Nasal cavity respiratory epithelium epithelial cell of viscerocranial mucosa (primary cell): ENCODE data around the gene TOP3A. TPM values are rescaled to one million over a fixed set of nuclear protein-coding genes. Genes with fewer than 3 reads are reported as not detected.

ENCODE experiments used
- total RNA-seq: library from RNA; depleted of rRNA; stranded (reverse); fragments of >200 nt; gene quantifications from 2 replicates; pipeline ENCODE4 v1.2.3, GENCODE V29; 2014

The TOP3A gene, protein sequence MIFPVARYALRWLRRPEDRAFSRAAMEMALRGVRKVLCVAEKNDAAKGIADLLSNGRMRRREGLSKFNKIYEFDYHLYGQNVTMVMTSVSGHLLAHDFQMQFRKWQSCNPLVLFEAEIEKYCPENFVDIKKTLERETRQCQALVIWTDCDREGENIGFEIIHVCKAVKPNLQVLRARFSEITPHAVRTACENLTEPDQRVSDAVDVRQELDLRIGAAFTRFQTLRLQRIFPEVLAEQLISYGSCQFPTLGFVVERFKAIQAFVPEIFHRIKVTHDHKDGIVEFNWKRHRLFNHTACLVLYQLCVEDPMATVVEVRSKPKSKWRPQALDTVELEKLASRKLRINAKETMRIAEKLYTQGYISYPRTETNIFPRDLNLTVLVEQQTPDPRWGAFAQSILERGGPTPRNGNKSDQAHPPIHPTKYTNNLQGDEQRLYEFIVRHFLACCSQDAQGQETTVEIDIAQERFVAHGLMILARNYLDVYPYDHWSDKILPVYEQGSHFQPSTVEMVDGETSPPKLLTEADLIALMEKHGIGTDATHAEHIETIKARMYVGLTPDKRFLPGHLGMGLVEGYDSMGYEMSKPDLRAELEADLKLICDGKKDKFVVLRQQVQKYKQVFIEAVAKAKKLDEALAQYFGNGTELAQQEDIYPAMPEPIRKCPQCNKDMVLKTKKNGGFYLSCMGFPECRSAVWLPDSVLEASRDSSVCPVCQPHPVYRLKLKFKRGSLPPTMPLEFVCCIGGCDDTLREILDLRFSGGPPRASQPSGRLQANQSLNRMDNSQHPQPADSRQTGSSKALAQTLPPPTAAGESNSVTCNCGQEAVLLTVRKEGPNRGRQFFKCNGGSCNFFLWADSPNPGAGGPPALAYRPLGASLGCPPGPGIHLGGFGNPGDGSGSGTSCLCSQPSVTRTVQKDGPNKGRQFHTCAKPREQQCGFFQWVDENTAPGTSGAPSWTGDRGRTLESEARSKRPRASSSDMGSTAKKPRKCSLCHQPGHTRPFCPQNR
- total RNA-seq, result 19.1 and 22.8 TPM in 2 replicates

DNA sequence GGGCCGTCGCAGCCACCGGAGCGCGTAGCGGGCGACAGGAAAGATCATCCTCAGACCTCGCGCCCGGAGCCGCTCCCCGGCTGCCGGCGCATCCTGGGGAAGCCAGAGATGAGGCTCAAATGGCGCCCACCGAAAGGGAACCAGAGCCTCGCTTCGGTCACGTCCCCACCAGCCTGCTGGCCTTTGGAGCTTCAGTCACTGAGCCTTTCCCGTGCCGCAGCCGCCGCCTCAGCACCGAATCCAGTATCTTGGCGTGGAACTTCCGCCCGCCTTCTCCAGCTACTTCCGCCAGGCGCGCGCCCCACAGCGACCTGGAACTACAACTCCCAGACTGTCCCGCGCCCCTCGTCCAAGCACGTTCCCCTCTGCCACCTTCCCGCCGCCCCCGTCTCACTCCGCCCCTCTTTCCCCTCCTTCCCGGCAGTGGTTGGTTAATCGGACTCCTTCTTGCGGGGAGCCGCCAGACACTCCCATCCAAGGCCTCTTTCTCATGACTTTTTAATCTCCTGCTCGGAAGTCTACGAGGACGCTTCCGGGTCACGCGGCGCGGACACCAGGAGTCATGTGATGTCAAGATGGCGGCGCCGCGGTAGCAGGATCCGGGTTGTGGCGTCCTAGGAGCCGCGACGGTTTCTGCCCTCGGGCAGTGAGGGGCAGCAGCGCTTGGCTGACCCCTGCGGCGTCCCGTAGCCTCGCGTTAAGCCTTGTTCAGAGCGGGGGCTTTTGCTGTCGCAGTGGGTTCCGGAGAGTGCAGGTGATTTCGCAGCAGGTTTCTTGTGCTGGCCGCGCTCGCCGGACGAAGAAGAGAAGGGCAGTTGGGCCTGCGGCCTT lies at the start of gene TOP3A, which contains the start of gene SMCR8:
Gene TOP3A (minus strand): TSS at position 264 of the 831 bp plus-strand sequence. CDS start 216 bp downstream, at position 48.
Gene SMCR8 (plus strand): TSS at position 563 of the 831 bp plus-strand sequence. CDS start 497 bp downstream, outside the sequence.

DNA sequence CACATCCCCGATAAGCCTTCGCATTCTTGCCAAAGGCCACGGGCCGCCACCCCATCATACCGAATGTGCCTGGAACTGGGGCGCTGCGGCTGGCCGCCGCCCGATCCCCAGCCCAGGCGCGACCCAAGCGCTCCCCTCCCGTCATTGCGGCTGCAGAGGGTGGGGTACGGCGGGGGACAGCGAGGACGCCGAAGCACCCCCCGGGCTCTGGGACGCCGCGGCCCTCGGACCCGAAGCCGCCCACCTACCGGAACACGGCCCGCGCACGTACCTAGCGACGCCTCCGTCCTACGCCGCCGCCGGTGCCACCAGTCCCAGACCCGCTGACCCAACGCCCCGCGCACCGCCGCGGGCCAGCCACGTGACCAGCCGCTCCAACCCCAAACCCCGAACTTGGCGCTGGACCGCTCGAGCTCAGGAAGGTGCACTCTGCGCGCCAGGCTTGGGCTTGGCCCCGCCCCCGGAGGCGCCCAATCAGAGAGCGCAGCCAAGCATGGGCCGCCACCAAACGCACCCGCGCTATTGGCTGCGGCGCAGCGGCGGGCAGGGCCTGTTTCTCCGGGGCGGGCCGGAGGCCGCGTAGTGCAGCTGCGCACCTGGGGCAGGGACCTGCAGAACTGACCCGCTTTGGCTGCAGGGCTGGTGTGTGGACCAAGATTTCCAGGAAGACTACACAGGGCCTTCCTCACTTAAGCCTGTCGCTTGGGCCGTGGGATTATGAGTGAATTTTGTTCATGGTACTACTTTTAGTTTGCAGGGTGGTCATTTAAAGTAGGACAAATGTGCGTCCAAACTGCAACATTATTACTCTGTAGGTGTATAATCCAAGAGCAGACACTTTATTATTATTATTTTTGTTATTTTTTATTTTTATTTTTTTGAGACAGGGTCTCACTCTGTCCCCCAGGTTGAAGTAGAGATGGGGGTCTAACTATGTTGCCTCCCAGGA lies 48.6 kb upstream of the TOP3A start, which contains the start of gene SHMT1:
Gene SHMT1 (minus strand): TSS at position 450 of the 949 bp plus-strand sequence. CDS start 7,569 bp downstream, outside the sequence.

DNA sequence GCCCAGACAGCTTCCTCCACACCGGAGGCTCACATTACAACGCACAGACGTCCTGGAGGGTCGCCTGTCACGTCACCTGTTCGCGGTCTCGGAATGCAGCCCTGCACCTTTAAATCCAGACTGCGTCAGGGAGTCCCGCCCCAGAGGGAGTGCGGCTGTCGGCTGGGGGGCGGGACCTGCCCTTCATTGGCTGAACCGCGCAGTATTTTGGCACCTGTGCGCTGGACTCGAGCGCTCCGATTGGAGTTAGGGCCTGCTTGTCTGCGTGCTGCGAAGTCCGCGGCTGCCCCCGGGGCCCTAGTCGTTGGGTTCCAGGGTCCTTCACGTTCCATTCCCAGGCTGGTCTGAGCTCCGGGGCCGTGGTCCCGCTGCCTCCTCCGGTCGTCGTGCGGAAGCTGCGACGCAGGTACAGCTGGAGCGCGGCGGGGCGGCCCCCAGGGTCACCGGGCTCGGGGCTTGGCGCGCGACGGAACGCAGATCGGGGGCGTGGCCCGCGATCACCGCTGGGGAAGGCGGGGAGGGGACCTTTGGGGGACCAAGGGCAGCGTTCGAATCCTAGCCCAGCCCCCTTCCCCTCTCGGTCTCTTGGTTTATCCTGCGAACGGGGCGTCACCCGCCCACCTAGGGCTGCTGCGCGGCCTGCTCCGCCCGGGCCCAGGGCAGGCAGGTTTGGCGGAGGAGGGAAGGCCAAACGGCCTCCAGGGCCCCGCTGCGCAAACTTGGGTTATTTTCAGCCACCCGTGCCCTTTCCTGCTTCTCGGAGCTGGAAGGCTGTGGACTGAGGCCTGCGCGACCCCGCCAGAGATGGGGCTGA lies 54.3 kb downstream of the TOP3A start, which contains the start of gene MIEF2:
Gene MIEF2 (plus strand): TSS at position 331 of the 814 bp plus-strand sequence. CDS start 2,059 bp downstream, outside the sequence.

DNA sequence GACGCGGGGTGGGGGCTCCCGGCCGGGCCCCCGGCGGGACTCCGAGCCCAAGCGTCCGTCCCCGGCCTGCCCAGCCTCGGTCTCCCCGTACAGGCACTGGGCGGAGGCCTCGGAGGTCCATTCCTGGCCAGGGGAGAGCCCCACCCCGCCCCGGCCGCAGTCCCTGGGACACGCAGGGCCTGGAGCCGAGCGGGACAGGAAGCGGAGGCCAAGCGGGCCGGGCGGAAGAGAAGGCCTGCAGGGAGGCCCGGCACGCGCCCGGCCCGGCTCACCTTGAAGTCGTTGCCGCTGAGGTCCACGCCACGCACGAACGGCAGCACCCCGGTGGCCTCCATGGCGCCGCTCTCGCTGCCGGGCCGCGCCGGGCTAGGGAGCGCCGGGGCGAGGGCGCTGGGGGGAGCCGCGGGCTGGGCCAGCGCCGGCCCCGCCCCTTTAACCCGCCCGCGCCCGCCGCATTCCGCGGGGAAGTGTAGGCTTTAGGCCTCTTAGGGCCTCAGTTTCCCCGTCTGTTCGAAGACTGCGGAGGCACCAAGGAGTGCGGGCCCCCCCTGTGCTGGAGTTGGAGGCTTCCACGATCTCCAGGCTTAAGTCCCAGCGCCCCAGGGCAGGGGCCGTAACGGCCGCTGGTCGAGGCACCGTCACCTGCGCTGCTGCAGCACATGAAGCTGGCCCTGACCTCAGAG lies 56.3 kb downstream of the TOP3A start, which contains the start of gene FLII:
Gene FLII (minus strand): TSS at position 383 of the 683 bp plus-strand sequence. CDS start 48 bp downstream, at position 335.

DNA sequence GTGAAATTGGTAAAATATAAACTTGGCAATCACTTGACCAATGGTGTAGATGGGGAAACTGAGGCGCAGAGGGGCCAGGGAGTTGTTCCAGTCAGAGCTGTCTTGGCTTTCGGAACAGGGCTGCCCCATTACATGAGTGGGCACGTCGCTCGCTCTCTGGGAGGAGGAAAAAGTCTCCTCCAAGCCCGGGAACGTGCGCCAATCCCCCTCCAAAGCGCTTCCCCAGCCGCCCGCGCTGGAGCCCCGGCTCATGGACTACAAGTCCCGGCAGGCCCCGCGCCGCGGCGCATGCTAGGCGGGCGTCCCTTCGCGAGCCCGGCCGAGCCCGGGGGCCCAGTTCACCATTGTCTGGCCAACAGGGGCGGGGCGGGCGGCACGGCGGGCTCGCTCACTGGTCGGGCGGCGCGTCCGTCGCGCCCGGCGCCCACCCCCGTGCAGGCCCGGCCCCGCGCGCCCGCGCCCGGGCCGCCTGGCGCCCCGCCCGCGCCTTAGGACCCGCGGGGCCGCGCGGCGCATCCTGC lies 89.6 kb downstream of the TOP3A start, which contains the start of gene LLGL1:
Gene LLGL1 (plus strand): TSS at position 515 of the 521 bp plus-strand sequence. CDS start 48 bp downstream, outside the sequence.

Other genes starting within 250 kb of the TOP3A start
- 21.2 and 30.5 TPM in 2 replicates for gene DRG2, start 227.0 kb downstream of the TOP3A start, total RNA-seq
- under 0.01 and 0.57 TPM in 2 replicates for gene MYO15A, start 206.2 kb downstream of the TOP3A start, total RNA-seq
- 123 and 127 TPM in 2 replicates for gene ALKBH5, start 131.2 kb downstream of the TOP3A start, total RNA-seq
- 16.1 and 31.9 TPM in 2 replicates for gene LLGL1, start 89.4 kb downstream of the TOP3A start, total RNA-seq
- gene FLII, start 56.3 kb downstream of the TOP3A start, total RNA-seq, result 383 and 510 TPM in 2 replicates
- 13.8 and 16.1 TPM in 2 replicates for gene MIEF2, start 54.3 kb downstream of the TOP3A start, total RNA-seq
- 19.5 and 37.1 TPM in 2 replicates for gene SMCR8, start 299 bp upstream of the TOP3A start, total RNA-seq
- gene SHMT1, start 48.6 kb upstream of the TOP3A start, total RNA-seq, result 8.5 and 11.7 TPM in 2 replicates
- 1.4 and 2.3 TPM in 2 replicates for gene EVPLL, start 62.8 kb upstream of the TOP3A start, total RNA-seq
- gene LGALS9C, start 161.8 kb upstream of the TOP3A start, total RNA-seq, result under 0.01 and 0.21 TPM in 2 replicates